ENCODE measurements around the gene BRSK2. TPM values are rescaled to one million over a fixed set of nuclear protein-coding genes. Genes with fewer than 3 reads are reported as not detected.
"Not testable (repeated sequence)": the region's sequence is repeated elsewhere in the genome, so short reads cannot be mapped to it uniquely, and the experiment has no call there.

BRSK2 gene
- total RNA-seq, 1 donor from 2014 or later = 7.1 TPM

DNA sequence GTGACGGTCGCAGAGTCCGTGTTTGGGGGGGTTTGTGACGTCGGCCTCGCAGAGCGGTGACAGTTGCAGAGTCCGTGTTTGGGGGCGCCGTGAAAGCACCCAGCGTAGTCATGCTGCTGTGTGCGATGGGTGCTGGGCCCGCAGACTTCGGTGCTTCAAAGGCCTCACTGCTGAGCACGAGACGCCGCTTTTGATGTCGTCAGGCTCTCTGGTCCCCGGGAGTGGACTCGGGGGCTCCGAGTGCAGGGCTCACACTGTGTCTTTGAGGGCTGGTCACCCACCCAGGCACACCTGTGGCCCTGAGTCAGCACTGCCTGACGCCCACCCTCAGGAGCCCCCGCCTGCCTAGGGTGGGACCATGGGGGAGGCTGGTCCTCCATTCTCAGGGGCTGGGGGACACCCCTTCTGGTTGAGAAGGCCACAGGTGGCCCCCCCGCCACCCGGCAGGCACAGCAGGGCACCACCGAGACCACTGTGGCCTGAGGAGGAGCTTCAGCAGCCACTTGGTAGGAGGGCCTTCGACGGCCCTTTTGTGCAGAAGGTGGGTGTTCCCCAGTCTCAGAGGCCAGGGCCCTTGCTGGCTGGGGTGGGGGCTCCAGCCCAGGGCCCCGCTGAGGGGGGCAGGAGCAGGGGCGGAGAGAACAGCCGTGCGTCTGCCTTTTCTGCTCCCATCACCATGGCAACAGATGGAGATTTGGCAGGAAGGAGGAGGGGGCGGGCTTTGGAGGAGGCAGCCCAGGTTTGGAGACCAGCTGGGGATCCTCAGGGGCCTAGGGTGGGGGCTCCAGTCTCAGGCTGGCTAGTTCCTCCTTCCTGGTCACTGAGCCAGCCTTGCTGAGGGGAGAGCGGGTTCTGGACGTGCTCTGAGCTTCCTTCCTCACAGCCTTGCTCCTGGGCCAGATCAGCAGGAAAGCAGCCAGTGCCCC, 20.9 kb downstream of the BRSK2 start:
- H2AFZ ChIP-seq (ENCODE audit: low read depth, low read length) = no peak overlapping the region
- peaks cover 2% of the 10 kb centered on the region for H3K36me3 Mint-ChIP-seq (ENCODE audit: low read depth, unreplicated experiment)
- H3K4me1 Mint-ChIP-seq (ENCODE audit: low read depth, unreplicated experiment) = no peaks in the 10 kb centered on the region
- no peak for DNase-seq (ENCODE audit: low read depth)
- no peaks in the 10 kb centered on the region for H3K9me3 Mint-ChIP-seq (ENCODE audit: unreplicated experiment)
- no peak overlapping the region for H3K27ac ChIP-seq (ENCODE audit: low read depth, low read length)
- no peaks in the 10 kb centered on the region for H3K4me1 ChIP-seq (ENCODE audit: insufficient read depth, low read length)
- H4K20me1 ChIP-seq (ENCODE audit: insufficient read depth, low read length) = no peaks in the 10 kb centered on the region
- FAIRE-seq = no peak
- H3K4me2 ChIP-seq (ENCODE audit: low read length) = no peak overlapping the region
- H3K27ac Mint-ChIP-seq (ENCODE audit: unreplicated experiment) = no peak overlapping the region
- no peak for TF ChIP-seq CTCF (IDR thresholded peaks at IDR 0.05; ENCODE audit: insufficient read depth, low read depth, low read length)
- no peak for TF ChIP-seq EZH2 (IDR thresholded peaks at IDR 0.05; ENCODE audit: insufficient read depth, low read length)
- no peak overlapping the region for H3K4me3 ChIP-seq (ENCODE audit: insufficient read depth, low read depth, low read length)
- H3K27me3 Mint-ChIP-seq (ENCODE audit: low read depth, unreplicated experiment) = peaks cover 2% of the 10 kb centered on the region
- no peak overlapping the region for H3K4me3 Mint-ChIP-seq (ENCODE audit: unreplicated experiment)
- H3K9me3 ChIP-seq (ENCODE audit: insufficient read depth, low read depth, low read length) = peaks cover 2% of the 10 kb centered on the region
- no peaks in the 10 kb centered on the region for H3K36me3 ChIP-seq (ENCODE audit: insufficient read depth, low read length)
- no peaks in the 10 kb centered on the region for H3K27me3 ChIP-seq (ENCODE audit: insufficient read depth, low read length)
- no peaks in the 10 kb centered on the region for H3K79me2 ChIP-seq (ENCODE audit: insufficient read depth, low read length)
- no peak overlapping the region for H3K9ac ChIP-seq (ENCODE audit: low read length)

GRCh38 chr11:1411301-1411700, 21.6 kb downstream of the BRSK2 start:
- Histone ChIP-seq H3K27me3 (ENCODE audit: insufficient read depth, low read length) (no peaks in the 10 kb centered on the region), H4K20me1 (ENCODE audit: insufficient read depth, low read length) (no peaks in the 10 kb centered on the region), H3K4me1 (ENCODE audit: insufficient read depth, low read length) (no peaks in the 10 kb centered on the region), H2AFZ (ENCODE audit: low read depth, low read length) (no peak overlapping the region), H3K79me2 (ENCODE audit: insufficient read depth, low read length) (no peaks in the 10 kb centered on the region), H3K27ac (ENCODE audit: low read depth, low read length) (no peak overlapping the region), H3K4me3 (ENCODE audit: insufficient read depth, low read depth, low read length) (no peak overlapping the region), H3K9me3 (ENCODE audit: insufficient read depth, low read depth, low read length) (peaks cover 3% of the 10 kb centered on the region), H3K9ac (ENCODE audit: low read length) (no peak overlapping the region), H3K36me3 (ENCODE audit: insufficient read depth, low read length) (no peaks in the 10 kb centered on the region), H3K4me2 (ENCODE audit: low read length) (no peak overlapping the region)
- no peak for TF ChIP-seq EZH2 (IDR thresholded peaks at IDR 0.05; ENCODE audit: insufficient read depth, low read length)
- no peak for TF ChIP-seq CTCF (IDR thresholded peaks at IDR 0.05; ENCODE audit: insufficient read depth, low read depth, low read length)
- H3K4me1 Mint-ChIP-seq (ENCODE audit: low read depth, unreplicated experiment) = no peaks in the 10 kb centered on the region
- DNase-seq (ENCODE audit: low read depth) (no peak), FAIRE-seq (no peak)
- H3K27ac Mint-ChIP-seq (ENCODE audit: unreplicated experiment) = no peak overlapping the region
- H3K9me3 Mint-ChIP-seq (ENCODE audit: unreplicated experiment) = peaks cover 2% of the 10 kb centered on the region
- H3K36me3 Mint-ChIP-seq (ENCODE audit: low read depth, unreplicated experiment) = peaks cover 5% of the 10 kb centered on the region
- no peak overlapping the region for H3K4me3 Mint-ChIP-seq (ENCODE audit: unreplicated experiment)
- peaks cover 2% of the 10 kb centered on the region for H3K27me3 Mint-ChIP-seq (ENCODE audit: low read depth, unreplicated experiment)

- H2AFZ ChIP-seq (ENCODE audit: low read depth, low read length); H3K9me3 Mint-ChIP-seq (ENCODE audit: unreplicated experiment); H3K27me3 Mint-ChIP-seq (ENCODE audit: low read depth, unreplicated experiment); H4K20me1 ChIP-seq (ENCODE audit: insufficient read depth, low read length); H3K4me3 ChIP-seq (ENCODE audit: insufficient read depth, low read depth, low read length); H3K27ac ChIP-seq (ENCODE audit: low read depth, low read length); H3K36me3 Mint-ChIP-seq (ENCODE audit: low read depth, unreplicated experiment); H3K27ac Mint-ChIP-seq (ENCODE audit: unreplicated experiment); DNase-seq (ENCODE audit: low read depth); H3K4me2 ChIP-seq (ENCODE audit: low read length); H3K4me1 Mint-ChIP-seq (ENCODE audit: low read depth, unreplicated experiment); FAIRE-seq; H3K27me3 ChIP-seq (ENCODE audit: insufficient read depth, low read length); H3K36me3 ChIP-seq (ENCODE audit: insufficient read depth, low read length); H3K9me3 ChIP-seq (ENCODE audit: insufficient read depth, low read depth, low read length); H3K4me3 Mint-ChIP-seq (ENCODE audit: unreplicated experiment); H3K9ac ChIP-seq (ENCODE audit: low read length); H3K4me1 ChIP-seq (ENCODE audit: insufficient read depth, low read length); H3K79me2 ChIP-seq (ENCODE audit: insufficient read depth, low read length): not testable (repeated sequence)
Measured at GRCh38 chr11:1411739-1412138, 22.0 kb downstream of the BRSK2 start.
